Raji (cell line): ENCODE measurements around the gene C11orf24.

ENCODE experiments used
- POLR2A ChIP-seq: IDR thresholded peaks from 2 replicates; pipeline ENCODE4 v1.6.1; 2011; ENCODE audit warnings: low read depth, low read length, control low read depth; ENCODE audit not compliant: insufficient read depth

C11orf24 gene

GRCh38 chr11:68271781-68272608 lies at the start of gene C11orf24:
Gene C11orf24 (minus strand): TSS chr11:68271973. CDS start chr11:68263767, 8,206 bp downstream.
- peak; percentile 85 for TF ChIP-seq POLR2A

- TF ChIP-seq POLR2A: no peak
Measured at GRCh38 chr11:68317147-68317785, 45.5 kb upstream of the C11orf24 start.

- TF ChIP-seq POLR2A: no peak
Measured at GRCh38 chr11:68315171-68315920, 43.6 kb upstream of the C11orf24 start.

- no peak for TF ChIP-seq POLR2A
Measured at GRCh38 chr11:68314203-68315170, 42.7 kb upstream of the C11orf24 start.

GRCh38 chr11:68313574-68314202 lies 41.9 kb upstream of the C11orf24 start:
- no peak for TF ChIP-seq POLR2A

- no peak for TF ChIP-seq POLR2A
Measured at GRCh38 chr11:68312780-68313573, 41.2 kb upstream of the C11orf24 start.

- TF ChIP-seq POLR2A: no peak
Measured at GRCh38 chr11:68312117-68312779, 40.5 kb upstream of the C11orf24 start, which contains the start of gene LRP5. Gene LRP5 (plus strand): TSS chr11:68312591. CDS start chr11:68312715, 124 bp downstream.

GRCh38 chr11:68311160-68312116 lies 39.7 kb upstream of the C11orf24 start:
- TF ChIP-seq POLR2A: no peak

- no peak for TF ChIP-seq POLR2A
Measured at GRCh38 chr11:68309621-68310185, 37.9 kb upstream of the C11orf24 start.

GRCh38 chr11:68308068-68308467 lies 36.3 kb upstream of the C11orf24 start:
- TF ChIP-seq POLR2A: no peak

- TF ChIP-seq POLR2A: no peak
Measured at GRCh38 chr11:68306636-68307035, 34.9 kb upstream of the C11orf24 start.

GRCh38 chr11:68303982-68304780 lies 32.4 kb upstream of the C11orf24 start:
- no peak for TF ChIP-seq POLR2A
